Omental fat pad (tissue), 4 donors: ENCODE results near the gene ZNF367. TPM values are rescaled to one million over a fixed set of nuclear protein-coding genes. Genes with fewer than 3 reads are reported as not detected.
"Not testable (repeated sequence)": the region's sequence is repeated elsewhere in the genome, so short reads cannot be mapped to it uniquely, and the experiment has no call there.

Source experiments
- ATAC-seq: fragments of 150-250 bp; one replicate; pipeline ENCODE4 v1.9.1; 2016; ENCODE audit warnings: mild to moderate bottlenecking, moderate library complexity; ENCODE audit not compliant: low FRiP score
- DNase-seq: peaks from one replicate; pipeline ENCODE4 v3.0.0-alpha.2; 2019; ENCODE audit warnings: low spot score
- total RNA-seq, 4 donors: library from RNA; depleted of rRNA; stranded (reverse); fragments of >200 nt; gene quantifications; one replicate each; pipeline ENCODE4 v1.1.0, GENCODE V29; 2016
- TF ChIP-seq, protein P1 (sequence below), 3 donors: fragments of 450-650 bp; IDR thresholded peaks; one replicate each; pipeline ENCODE4 v1.5.1; 2016 to 2017; ENCODE audit warnings: antibody characterized with exemption in 3 of 3, mild to moderate bottlenecking in 3 of 3, moderate library complexity in 2 of 3

Gene ZNF367
- total RNA-seq, 4 donors from 2014 or later: 0.50 to 2.7 (median 1.9) TPM

DNA sequence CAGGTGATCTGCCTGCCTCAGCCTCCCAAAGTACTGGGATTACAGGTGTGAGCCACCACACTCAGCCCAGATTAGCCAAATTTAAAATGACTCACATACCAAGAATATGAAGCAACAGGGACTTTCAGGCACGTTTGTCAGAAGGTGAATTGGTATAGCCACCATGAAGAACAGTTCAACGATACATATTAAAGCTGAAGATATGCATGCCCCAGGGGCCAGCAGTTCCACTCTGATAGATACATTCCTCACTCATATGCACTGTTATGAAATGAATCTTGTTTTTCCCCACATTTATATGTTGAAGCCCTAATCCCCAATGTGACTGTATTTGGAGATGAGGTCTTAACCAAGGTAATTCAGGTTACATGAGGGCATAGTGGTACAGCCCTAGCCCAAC, 57.2 kb downstream of the ZNF367 start:
- DNase-seq: no peak
- TF ChIP-seq, protein P1, sequence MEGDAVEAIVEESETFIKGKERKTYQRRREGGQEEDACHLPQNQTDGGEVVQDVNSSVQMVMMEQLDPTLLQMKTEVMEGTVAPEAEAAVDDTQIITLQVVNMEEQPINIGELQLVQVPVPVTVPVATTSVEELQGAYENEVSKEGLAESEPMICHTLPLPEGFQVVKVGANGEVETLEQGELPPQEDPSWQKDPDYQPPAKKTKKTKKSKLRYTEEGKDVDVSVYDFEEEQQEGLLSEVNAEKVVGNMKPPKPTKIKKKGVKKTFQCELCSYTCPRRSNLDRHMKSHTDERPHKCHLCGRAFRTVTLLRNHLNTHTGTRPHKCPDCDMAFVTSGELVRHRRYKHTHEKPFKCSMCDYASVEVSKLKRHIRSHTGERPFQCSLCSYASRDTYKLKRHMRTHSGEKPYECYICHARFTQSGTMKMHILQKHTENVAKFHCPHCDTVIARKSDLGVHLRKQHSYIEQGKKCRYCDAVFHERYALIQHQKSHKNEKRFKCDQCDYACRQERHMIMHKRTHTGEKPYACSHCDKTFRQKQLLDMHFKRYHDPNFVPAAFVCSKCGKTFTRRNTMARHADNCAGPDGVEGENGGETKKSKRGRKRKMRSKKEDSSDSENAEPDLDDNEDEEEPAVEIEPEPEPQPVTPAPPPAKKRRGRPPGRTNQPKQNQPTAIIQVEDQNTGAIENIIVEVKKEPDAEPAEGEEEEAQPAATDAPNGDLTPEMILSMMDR (IDR thresholded peaks at IDR 0.05): no peak
- ATAC-seq: no peak

DNA sequence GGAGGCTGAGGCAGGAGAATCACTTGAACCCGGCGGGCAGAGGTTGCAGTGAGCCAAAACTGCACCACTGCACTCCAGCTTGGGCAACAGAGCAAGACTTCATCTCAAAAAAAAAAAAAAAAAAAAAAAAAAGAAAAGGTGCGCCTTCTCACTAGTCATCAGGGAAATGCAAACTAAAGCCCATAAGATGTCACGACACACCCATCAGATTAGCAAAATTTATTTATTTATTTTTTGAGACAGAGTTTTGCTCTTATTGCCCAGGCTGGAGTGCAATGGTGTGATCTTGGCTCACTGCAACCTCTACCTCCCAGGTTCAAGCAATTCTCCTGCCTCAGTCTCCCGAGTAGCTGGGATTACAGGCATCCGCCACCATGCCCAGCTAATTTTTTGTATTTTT, 57.6 kb downstream of the ZNF367 start:
- DNase-seq, ATAC-seq: not testable (repeated sequence)

DNA sequence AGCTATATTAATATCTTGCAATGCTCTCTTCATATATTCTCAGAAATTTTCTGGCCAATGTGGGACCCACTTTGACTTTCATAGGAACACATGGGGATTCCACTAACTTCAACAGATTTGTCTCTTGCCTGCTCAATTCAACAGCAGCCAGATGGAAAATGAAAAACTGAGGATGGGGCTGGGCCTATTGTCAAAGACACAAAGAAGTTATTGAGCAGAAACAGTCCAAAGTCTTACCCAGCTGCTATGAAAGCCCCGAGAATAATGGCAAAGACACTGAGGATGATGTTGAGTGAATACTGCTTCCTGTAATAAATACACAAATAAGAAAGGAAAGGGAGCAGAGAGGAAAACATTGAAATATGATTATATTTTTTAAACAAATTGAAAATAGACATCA, 67.3 kb downstream of the ZNF367 start:
- no peak for ATAC-seq
- DNase-seq: no peak
- TF ChIP-seq, protein P1 (IDR thresholded peaks at IDR 0.05): no peak

DNA sequence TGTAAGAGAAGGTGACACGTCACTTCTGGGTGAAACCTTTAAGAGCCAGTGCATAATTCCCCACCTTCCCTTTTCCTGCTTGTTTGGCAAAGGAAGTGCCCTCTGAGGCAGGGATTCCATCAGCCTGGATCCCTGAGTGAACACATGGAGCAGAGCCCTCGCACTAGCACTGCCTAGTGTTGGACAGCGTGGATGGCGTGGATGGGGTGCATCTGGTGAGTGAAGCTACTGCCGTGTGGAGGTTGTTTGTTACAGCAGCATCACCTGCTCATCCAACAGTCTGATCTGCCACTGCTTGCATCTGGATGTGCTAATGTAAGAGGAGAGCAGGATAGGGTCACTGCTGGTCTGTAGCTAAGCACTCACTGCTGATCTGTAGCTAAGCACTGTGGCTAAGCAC, 69.9 kb downstream of the ZNF367 start:
- TF ChIP-seq, protein P1 (IDR thresholded peaks at IDR 0.05): no peak
- no peak for ATAC-seq
- no peak for DNase-seq

DNA sequence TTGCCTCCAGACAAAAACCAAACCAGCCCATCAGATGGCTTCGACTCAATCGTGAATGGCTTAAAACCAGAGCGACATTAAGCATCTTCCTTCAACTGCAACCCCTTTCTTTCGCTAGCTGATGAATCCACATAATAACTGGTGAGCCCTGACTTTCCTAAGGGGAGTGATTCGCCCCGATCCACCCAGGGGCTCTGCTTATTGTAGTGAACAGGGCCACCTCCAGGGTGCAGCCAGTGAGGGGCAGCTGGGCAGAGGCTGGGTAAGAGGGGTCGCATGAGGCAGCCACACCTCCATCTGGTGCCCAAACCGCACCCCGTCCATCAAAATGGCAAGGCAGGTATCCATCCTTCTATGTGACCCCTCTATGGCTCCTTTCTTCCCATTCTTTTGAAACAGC, 72.6 kb downstream of the ZNF367 start:
- no peak for DNase-seq
- no peak for ATAC-seq

DNA sequence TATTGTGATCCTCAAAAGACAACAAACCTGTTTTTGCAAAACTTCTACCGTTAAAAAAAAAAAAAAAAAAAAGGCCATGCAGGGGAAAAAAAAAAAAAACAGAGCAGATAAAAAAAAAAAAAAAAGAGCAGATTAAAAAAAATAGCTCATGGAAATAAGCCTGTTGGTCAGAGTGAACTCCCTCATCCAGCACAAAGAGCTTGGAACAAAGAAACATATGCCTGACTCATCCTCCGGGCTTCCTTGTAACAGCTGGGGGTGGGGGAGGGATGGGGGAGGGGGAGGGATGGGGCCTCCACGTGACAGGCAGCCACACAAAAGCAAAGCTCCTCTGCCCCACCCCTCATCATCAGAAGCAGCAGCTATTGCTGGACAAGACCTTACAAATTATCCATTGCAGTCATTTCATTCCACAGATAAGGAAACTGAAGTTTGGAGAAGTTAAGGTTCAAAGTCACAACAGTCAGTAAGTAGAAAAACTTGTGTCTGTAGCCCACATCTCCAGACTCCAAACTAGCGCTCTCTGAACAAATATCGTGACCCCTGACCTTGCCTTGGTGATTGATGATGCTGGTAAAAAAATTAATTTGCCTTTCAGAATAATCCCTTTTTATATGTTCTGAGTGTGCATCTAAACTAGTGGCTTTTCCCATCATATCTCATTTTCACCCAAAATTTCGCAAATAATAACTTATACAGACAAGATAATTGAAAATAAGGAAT, 73.6 kb downstream of the ZNF367 start:
- TF ChIP-seq, protein P1 (IDR thresholded peaks at IDR 0.05): no peak
- DNase-seq: no peak
- ATAC-seq: peak; percentile 69

More for the DNA sequence above, 72.6 kb downstream of the ZNF367 start:
- TF ChIP-seq, protein P1 (IDR thresholded peaks at IDR 0.05): no peak

DNA sequence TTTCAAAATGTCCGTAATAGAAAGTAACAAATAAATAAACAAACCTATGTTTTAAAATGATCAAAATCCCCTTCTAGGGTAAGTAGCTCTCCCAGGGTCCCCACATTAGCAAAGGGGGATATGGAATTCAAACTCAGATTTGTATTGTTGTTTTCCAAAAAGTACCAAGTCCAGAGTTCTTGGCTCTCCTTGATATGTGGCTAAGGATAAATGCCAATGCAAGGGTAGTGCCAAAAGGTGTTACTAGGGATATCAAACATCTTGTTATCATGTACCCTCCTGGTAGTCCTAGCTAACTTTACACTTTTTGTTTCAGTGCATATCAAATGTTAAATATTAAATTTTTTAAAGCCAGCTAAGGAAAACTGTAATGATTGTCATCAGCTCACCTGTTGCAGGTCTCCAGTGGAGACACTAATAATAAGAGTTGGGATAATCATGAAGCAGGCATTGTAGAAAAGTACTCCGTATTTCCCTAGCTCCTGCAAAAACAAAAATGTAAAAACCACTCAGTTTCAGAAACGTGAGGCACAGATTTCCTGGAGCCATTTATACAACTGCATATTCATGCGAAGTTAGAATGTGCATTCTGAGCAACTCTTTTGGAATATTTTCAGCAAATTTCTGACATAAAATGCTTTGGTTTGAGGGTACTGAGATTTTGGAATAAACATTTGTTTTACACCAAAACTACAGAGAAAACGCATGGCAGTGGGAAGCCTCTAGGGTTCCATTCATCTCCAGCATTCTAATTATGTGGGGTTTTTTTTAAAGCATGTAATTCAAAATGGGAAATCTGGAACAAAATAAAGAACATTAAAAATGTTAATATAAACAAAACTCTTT, 74.4 kb downstream of the ZNF367 start:
- DNase-seq: no peak
- ATAC-seq: no peak
- TF ChIP-seq, protein P1 (IDR thresholded peaks at IDR 0.05): no peak
